HepG2 (cell line): ENCODE data around the gene VAV2.

Experiments used
- CTCF ChIP-seq: sonication (generic); formaldehyde crosslinking; IDR thresholded peaks from 2 replicates; pipeline ENCODE4 v1.5.0; 2020; ENCODE audit warnings: mild to moderate bottlenecking, missing genetic modification reagents, moderate library complexity
- ZBTB40 ChIP-seq, 2 experiments: fragments of 450-650 bp in 1 of 2; sonication (generic) in 1 of 2; formaldehyde crosslinking in 1 of 2; IDR thresholded peaks; 2 replicates each; pipeline versions ENCODE4 v1.6.1 to v1.8.0; 2016 to 2022; ENCODE audit warnings: antibody characterized with exemption in 1 of 2, mild to moderate bottlenecking in 1 of 2, missing genetic modification reagents in 1 of 2

GRCh38 chr9:133893191-133893994, 98.7 kb downstream of the VAV2 start:
- TF ChIP-seq CTCF (CRISPR knock-in tag) (no peak), ZBTB40 (IDR thresholded peaks at IDR 0.05) (no peak), ZBTB40 (CRISPR knock-in tag; IDR thresholded peaks at IDR 0.05) (no peak)
